ENCODE measurements around the gene GPC6.

GPC6 gene

GRCh38 chr13:93368718-93369117, 142.1 kb downstream of the GPC6 start:
- no peak for DNase-seq

- DNase-seq, result no peak
These were observed 146.2 kb downstream of the GPC6 start for GRCh38 chr13:93372856-93373255.

GRCh38 chr13:93375491-93375890, 148.9 kb downstream of the GPC6 start:
- DNase-seq, result no peak

- no peak for DNase-seq
These were observed 150.6 kb downstream of the GPC6 start for GRCh38 chr13:93377196-93377595.

GRCh38 chr13:93378184-93378583, 151.6 kb downstream of the GPC6 start:
- DNase-seq, result no peak

- DNase-seq, result no peak
These were observed 159.5 kb downstream of the GPC6 start for GRCh38 chr13:93386116-93386515.

- DNase-seq, result no peak
These were observed 162.1 kb downstream of the GPC6 start for GRCh38 chr13:93388701-93389100.

- no peak for DNase-seq
These were observed 171.0 kb downstream of the GPC6 start for GRCh38 chr13:93397619-93398018.

- no peak for DNase-seq
These were observed 171.8 kb downstream of the GPC6 start for GRCh38 chr13:93398167-93399035.

GRCh38 chr13:93399212-93399611, 172.6 kb downstream of the GPC6 start:
- no peak for DNase-seq

GRCh38 chr13:93406136-93406535, 179.5 kb downstream of the GPC6 start:
- no peak for DNase-seq

- DNase-seq, result no peak
These were observed 180.9 kb downstream of the GPC6 start for GRCh38 chr13:93407551-93407950.

- no peak for DNase-seq
These were observed 182.4 kb downstream of the GPC6 start for GRCh38 chr13:93409001-93409400.

- DNase-seq, result no peak
These were observed 183.2 kb downstream of the GPC6 start for GRCh38 chr13:93409816-93410215.

GRCh38 chr13:93411186-93411680, 184.6 kb downstream of the GPC6 start:
- DNase-seq, result no peak

- DNase-seq, result no peak
These were observed 186.1 kb downstream of the GPC6 start for GRCh38 chr13:93412676-93413075.

- no peak for DNase-seq
These were observed 187.5 kb downstream of the GPC6 start for GRCh38 chr13:93413972-93414717.

- DNase-seq, result no peak
These were observed 190.2 kb downstream of the GPC6 start for GRCh38 chr13:93416736-93417355.

- DNase-seq, result no peak
These were observed 191.8 kb downstream of the GPC6 start for GRCh38 chr13:93418398-93418797.

- DNase-seq, result no peak
These were observed 193.6 kb downstream of the GPC6 start for GRCh38 chr13:93420206-93420605.

- no peak for DNase-seq
These were observed 194.3 kb downstream of the GPC6 start for GRCh38 chr13:93420887-93421286.

- no peak for DNase-seq
These were observed 196.5 kb downstream of the GPC6 start for GRCh38 chr13:93422980-93423543.

Data from nucleus accumbens (tissue), 56 donors.